OCI-LY7 (cell line): Measurements from ENCODE around the gene SHC1.

Source experiments
- CTCF ChIP-seq: fragments of 200-600 bp; sonication (generic); conservative IDR thresholded peaks from 2 replicates; pipeline ENCODE4 v1.5.1; 2014; ENCODE audit warnings: mild to moderate bottlenecking, antibody characterized with exemption, low read length, moderate library complexity, mixed read lengths
- EZH2phosphoT487 ChIP-seq: fragments of 200-600 bp; sonication (generic); IDR thresholded peaks from 2 replicates; pipeline ENCODE4 v1.6.1; 2018; ENCODE audit warnings: low read depth, borderline replicate concordance, mild to moderate bottlenecking, mixed run types, antibody characterized with exemption, low read length, moderate library complexity, mixed read lengths

- no peak for TF ChIP-seq CTCF
- TF ChIP-seq EZH2phosphoT487 = no peak
Measured at GRCh38 chr1:154945160-154945961, 25.2 kb downstream of the SHC1 start.
